ENCODE data around the gene KIF16B.
"Not testable (repeated sequence)": the region's sequence is repeated elsewhere in the genome, so short reads cannot be mapped to it uniquely, and the experiment has no call there.

Gene KIF16B

DNA sequence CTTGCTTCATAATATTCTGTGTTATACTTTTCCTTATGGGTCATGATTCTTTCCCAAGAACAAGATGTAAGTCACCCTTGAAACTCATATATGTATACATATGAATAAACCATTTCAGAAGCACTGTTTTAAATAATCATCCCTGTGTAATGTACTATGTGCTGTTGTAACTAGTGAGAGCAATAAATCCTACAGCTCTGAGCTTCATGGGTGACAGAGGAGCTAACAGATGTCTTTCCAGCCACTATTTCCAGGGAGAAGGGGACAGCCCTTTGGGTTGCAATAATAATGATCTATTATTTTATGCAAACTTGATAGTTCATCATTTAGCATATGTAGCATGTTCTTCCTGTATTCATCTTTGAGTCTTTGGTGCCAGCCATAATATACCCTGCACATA is 342.8 kb downstream of the KIF16B start:
- H3K27me3 ChIP-seq (ENCODE audit: control insufficient read depth, insufficient read depth, low read length): no peaks in the 10 kb centered on the region
- no peaks in the 10 kb centered on the region for H3K9me3 ChIP-seq (ENCODE audit: control insufficient read depth, insufficient read depth, low read length)

DNA sequence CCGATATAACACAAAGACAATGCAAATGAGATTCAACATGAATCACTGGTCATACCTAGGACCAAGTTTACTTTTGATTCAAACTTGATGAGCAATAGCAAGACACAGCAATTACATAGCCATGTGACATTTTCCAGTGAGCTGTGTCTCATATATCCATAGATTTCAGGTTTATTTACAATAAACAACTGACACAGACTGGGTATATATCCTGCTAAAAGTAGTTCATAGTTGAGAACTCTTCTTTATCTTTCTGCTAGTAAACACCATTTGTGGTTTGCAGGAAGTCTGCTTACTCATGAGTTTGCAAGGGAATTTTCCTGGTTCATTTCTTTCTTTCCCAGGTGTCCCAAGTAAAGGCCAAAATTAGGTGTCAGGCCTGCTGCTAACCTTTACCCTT is 343.4 kb downstream of the KIF16B start:
- Histone ChIP-seq H3K36me3 (ENCODE audit: control insufficient read depth, insufficient read depth, low read length) (no peaks in the 10 kb centered on the region), H3K27ac (ENCODE audit: low read depth, low read length) (no peak overlapping the region), H3K9me3 (ENCODE audit: control insufficient read depth, insufficient read depth, low read length) (no peaks in the 10 kb centered on the region), H3K4me1 (ENCODE audit: control insufficient read depth, insufficient read depth, low read length) (no peaks in the 10 kb centered on the region), H3K4me3 (ENCODE audit: low read depth, low read length) (no peak overlapping the region), H3K27me3 (ENCODE audit: control insufficient read depth, insufficient read depth, low read length) (no peaks in the 10 kb centered on the region), H3K9ac (ENCODE audit: low read depth, low read length) (no peak overlapping the region)

More for the DNA sequence above, 342.8 kb downstream of the KIF16B start:
- Histone ChIP-seq H3K4me3 (ENCODE audit: low read depth, low read length) (no peak overlapping the region), H3K36me3 (ENCODE audit: control insufficient read depth, insufficient read depth, low read length) (no peaks in the 10 kb centered on the region), H3K27ac (ENCODE audit: low read depth, low read length) (no peak overlapping the region), H3K4me1 (ENCODE audit: control insufficient read depth, insufficient read depth, low read length) (no peaks in the 10 kb centered on the region), H3K9ac (ENCODE audit: low read depth, low read length) (no peak overlapping the region)

GRCh38 chr20:16228722-16229121 is 344.5 kb downstream of the KIF16B start:
- Histone ChIP-seq H3K9ac (ENCODE audit: low read depth, low read length) (no peak overlapping the region), H3K9me3 (ENCODE audit: control insufficient read depth, insufficient read depth, low read length) (no peaks in the 10 kb centered on the region), H3K27ac (ENCODE audit: low read depth, low read length) (no peak overlapping the region)

GRCh38 chr20:16226961-16227360 is 346.3 kb downstream of the KIF16B start:
- not testable (repeated sequence) for H3K9me3 ChIP-seq (ENCODE audit: control insufficient read depth, insufficient read depth, low read length); H3K4me1 ChIP-seq (ENCODE audit: control insufficient read depth, insufficient read depth, low read length); H3K9ac ChIP-seq (ENCODE audit: low read depth, low read length); H3K36me3 ChIP-seq (ENCODE audit: control insufficient read depth, insufficient read depth, low read length); H3K4me3 ChIP-seq (ENCODE audit: low read depth, low read length); H3K27ac ChIP-seq (ENCODE audit: low read depth, low read length); H3K27me3 ChIP-seq (ENCODE audit: control insufficient read depth, insufficient read depth, low read length)

More at GRCh38 chr20:16228722-16229121, 344.5 kb downstream of the KIF16B start:
- Histone ChIP-seq H3K27me3 (ENCODE audit: control insufficient read depth, insufficient read depth, low read length) (no peaks in the 10 kb centered on the region), H3K4me1 (ENCODE audit: control insufficient read depth, insufficient read depth, low read length) (no peaks in the 10 kb centered on the region), H3K4me3 (ENCODE audit: low read depth, low read length) (no peak overlapping the region), H3K36me3 (ENCODE audit: control insufficient read depth, insufficient read depth, low read length) (no peaks in the 10 kb centered on the region)

DNA sequence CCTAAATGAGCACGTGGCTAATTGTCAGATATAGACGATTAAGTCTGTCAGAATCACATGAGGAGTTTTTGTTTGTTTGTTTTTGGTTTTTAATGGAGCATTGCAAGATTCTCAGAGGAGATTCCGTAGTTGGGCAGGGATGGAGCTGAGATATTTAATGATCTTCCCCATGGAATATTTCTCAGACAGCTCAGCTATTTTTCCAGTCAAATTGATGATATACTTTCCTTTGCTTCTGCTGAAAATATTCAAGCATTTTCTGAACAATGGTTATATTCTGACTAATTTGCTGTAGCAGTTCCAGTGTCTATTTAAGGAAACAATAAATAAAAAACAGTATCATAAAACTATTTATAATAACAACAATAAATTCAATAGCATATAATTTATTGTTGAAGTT is 348.4 kb downstream of the KIF16B start:
- H3K9me3 ChIP-seq (ENCODE audit: control insufficient read depth, insufficient read depth, low read length): no peaks in the 10 kb centered on the region
- H3K27ac ChIP-seq (ENCODE audit: low read depth, low read length): no peak overlapping the region
- no peaks in the 10 kb centered on the region for H3K4me1 ChIP-seq (ENCODE audit: control insufficient read depth, insufficient read depth, low read length)
- no peak overlapping the region for H3K4me3 ChIP-seq (ENCODE audit: low read depth, low read length)
- H3K36me3 ChIP-seq (ENCODE audit: control insufficient read depth, insufficient read depth, low read length): no peaks in the 10 kb centered on the region
- H3K27me3 ChIP-seq (ENCODE audit: control insufficient read depth, insufficient read depth, low read length): no peaks in the 10 kb centered on the region
- no peak overlapping the region for H3K9ac ChIP-seq (ENCODE audit: low read depth, low read length)

GRCh38 chr20:16222859-16223411 is 350.3 kb downstream of the KIF16B start:
- Histone ChIP-seq H3K27ac (ENCODE audit: low read depth, low read length) (no peak overlapping the region), H3K27me3 (ENCODE audit: control insufficient read depth, insufficient read depth, low read length) (no peaks in the 10 kb centered on the region), H3K4me3 (ENCODE audit: low read depth, low read length) (no peak overlapping the region), H3K9me3 (ENCODE audit: control insufficient read depth, insufficient read depth, low read length) (no peaks in the 10 kb centered on the region), H3K4me1 (ENCODE audit: control insufficient read depth, insufficient read depth, low read length) (no peaks in the 10 kb centered on the region), H3K9ac (ENCODE audit: low read depth, low read length) (no peak overlapping the region), H3K36me3 (ENCODE audit: control insufficient read depth, insufficient read depth, low read length) (no peaks in the 10 kb centered on the region)
